Breast epithelium (tissue), 4 donors: ENCODE measurements around the gene FARSB. TPM values are rescaled to one million over a fixed set of nuclear protein-coding genes. Genes with fewer than 3 reads are reported as not detected.
A peak's percentile ranks its signal among the peaks of the same experiment; 100 is the strongest.

Experiments
- DNase-seq, 2 donors: peaks; one replicate each; pipeline ENCODE4 v3.0.0-alpha.2; 2019; ENCODE audit warnings: low spot score in 2 of 2
- H3K27ac ChIP-seq, 2 donors: fragments of 200-600 bp; sonication (generic) in 1 of 2; one replicate each; pipeline ENCODE4 v1.5.1; 2016 to 2019; ENCODE audit warnings: mild to moderate bottlenecking in 1 of 2
- H3K27me3 ChIP-seq, 2 donors: fragments of 200-600 bp; sonication (generic) in 1 of 2; one replicate each; pipeline versions ENCODE4 v1.5.1 to v1.6.0; 2017 to 2019; ENCODE audit warnings: control low read depth in 1 of 2, mild to moderate bottlenecking in 1 of 2
- H3K36me3 ChIP-seq: fragments of 200-600 bp; one replicate; pipeline ENCODE4 v1.5.1; 2019
- H3K4me1 ChIP-seq, 2 donors: fragments of 200-600 bp; sonication (generic); one replicate each; pipeline ENCODE4 v1.5.1; 2016 to 2019; ENCODE audit warnings: control low read depth in 1 of 2
- H3K4me3 ChIP-seq, 3 donors: fragments of 200-600 bp; sonication (generic); 1 replicate in 2 of 3; 2 replicates in 1 of 3; pipeline ENCODE4 v1.5.1; 2016 to 2019; ENCODE audit warnings: mild to moderate bottlenecking in 3 of 3, moderate library complexity in 2 of 3
- H3K9me3 ChIP-seq, 2 donors: fragments of 200-600 bp; sonication (generic) in 1 of 2; one replicate each; pipeline ENCODE4 v1.5.1; 2016 to 2019; ENCODE audit warnings: control low read depth in 1 of 2
- POLR2A ChIP-seq: fragments of 450-650 bp; IDR thresholded peaks from one replicate; pipeline ENCODE4 v1.6.1; 2016; ENCODE audit warnings: antibody characterized with exemption, mild to moderate bottlenecking, moderate library complexity
- POLR2AphosphoS5 ChIP-seq, 3 donors: sonication (generic); formaldehyde crosslinking; IDR thresholded peaks; one replicate each; pipeline ENCODE4 v1.6.1; 2017; ENCODE audit warnings: antibody characterized with exemption in 3 of 3
- intact Hi-C: fragments of 100-400 bp; cut with DNase I; formaldehyde crosslinking; loops from one replicate; pipeline ENCODE4 v1.15.1; 2023; ENCODE audit warnings: low total_unique reads
- total RNA-seq, 3 donors: library from RNA; depleted of rRNA; stranded (reverse); fragments of >200 nt; gene quantifications; one replicate each; pipeline ENCODE4 v1.1.0, GENCODE V29; 2016
- TF ChIP-seq, protein P1 (sequence below), 3 donors: fragments of 450-650 bp; IDR thresholded peaks; one replicate each; pipeline ENCODE4 v1.5.1; 2016 to 2017; ENCODE audit warnings: antibody characterized with exemption in 3 of 3, mild to moderate bottlenecking in 3 of 3, moderate library complexity in 3 of 3

FARSB gene
- total RNA-seq, result 10 to 100 TPM; 11.8 to 19.0 (median 18.7) TPM

DNA sequence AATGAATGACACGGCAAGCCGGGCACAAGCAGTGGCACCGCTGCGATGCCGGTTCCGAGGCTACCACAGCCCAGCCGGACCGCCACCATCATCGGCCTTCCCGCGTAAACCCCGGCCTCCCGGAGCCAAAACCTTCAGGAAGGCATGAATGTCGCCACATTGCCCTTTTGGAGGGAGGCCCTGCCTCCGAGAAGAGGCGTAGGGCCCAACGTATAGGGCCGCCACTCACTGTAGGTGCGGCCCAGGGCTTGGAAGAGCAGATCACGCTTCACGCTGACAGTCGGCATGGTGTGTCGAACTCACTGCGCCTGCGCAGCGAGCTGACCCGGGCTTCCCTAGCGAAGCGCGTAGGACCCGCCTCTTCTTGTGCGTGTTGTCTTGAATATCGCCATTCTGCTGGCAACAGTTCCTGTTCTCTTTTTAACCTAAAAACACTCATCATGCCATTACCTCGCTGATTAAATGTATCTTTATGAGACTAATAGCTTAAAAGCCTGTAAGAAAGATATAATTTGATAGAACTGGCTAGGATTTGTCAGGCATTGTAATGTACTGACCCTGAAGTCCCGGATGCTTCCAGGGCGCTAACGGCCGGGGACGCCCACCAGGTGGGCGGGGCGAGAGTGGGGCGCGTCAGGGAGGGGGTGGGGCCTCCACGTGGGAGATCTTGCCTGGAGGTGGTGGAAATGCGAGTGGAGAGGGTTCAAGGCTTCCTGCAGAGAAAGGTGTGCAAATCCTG lies at the start of gene FARSB:
Gene FARSB, minus strand, starts transcription at position 306 of the 739 bp plus-strand sequence. Its CDS starts 19 bp downstream, at position 287.
- DNase-seq, result peak; percentile 89 to 91
- Histone ChIP-seq H3K27ac (peak within 1 kb of the TSS; percentile 93 to 95), H3K4me3 (peak within 1 kb of the TSS; percentile 74 to 86 (median 79)), H3K9me3 (no peaks in the 10 kb centered on the region), H3K36me3 (no peaks in the 10 kb centered on the region), H3K4me1 (peaks cover 0 to 10% of the 10 kb centered on the region in 2 donors), H3K27me3 (no peaks in the 10 kb centered on the region)
- TF ChIP-seq POLR2A (no peak), POLR2AphosphoS5 (IDR thresholded peaks at IDR 0.05) (peak in 2 of 3 donors; percentile 47 to 57)
- TF ChIP-seq, protein P1, sequence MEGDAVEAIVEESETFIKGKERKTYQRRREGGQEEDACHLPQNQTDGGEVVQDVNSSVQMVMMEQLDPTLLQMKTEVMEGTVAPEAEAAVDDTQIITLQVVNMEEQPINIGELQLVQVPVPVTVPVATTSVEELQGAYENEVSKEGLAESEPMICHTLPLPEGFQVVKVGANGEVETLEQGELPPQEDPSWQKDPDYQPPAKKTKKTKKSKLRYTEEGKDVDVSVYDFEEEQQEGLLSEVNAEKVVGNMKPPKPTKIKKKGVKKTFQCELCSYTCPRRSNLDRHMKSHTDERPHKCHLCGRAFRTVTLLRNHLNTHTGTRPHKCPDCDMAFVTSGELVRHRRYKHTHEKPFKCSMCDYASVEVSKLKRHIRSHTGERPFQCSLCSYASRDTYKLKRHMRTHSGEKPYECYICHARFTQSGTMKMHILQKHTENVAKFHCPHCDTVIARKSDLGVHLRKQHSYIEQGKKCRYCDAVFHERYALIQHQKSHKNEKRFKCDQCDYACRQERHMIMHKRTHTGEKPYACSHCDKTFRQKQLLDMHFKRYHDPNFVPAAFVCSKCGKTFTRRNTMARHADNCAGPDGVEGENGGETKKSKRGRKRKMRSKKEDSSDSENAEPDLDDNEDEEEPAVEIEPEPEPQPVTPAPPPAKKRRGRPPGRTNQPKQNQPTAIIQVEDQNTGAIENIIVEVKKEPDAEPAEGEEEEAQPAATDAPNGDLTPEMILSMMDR (IDR thresholded peaks at IDR 0.05), result peak in 1 of 3 donors; percentile 21
- intact Hi-C loops, result no loop called here

DNA sequence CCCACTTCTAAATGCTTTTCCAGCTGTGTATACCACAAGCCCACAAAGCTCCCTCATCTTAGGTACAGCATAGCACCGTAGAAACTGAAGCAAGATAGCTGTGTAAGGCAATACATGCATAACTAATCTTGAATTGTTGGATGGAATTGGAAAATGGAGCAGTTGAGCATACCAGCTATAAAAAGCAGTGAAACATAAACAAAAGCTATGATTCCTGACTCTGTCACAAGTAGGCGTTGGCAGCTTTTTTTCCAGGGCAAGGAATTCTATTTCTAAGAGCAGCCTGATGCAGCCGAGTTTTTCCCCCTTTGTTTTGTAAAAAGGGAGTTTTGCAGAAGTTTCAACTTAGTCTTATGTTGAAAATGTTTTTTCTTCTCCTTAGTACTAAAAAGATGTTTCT lies 48.0 kb upstream of the FARSB start:
- Histone ChIP-seq H3K27me3 (no peaks in the 10 kb centered on the region), H3K4me3 (no peak overlapping the region), H3K9me3 (no peaks in the 10 kb centered on the region), H3K27ac (no peak overlapping the region), H3K36me3 (no peaks in the 10 kb centered on the region), H3K4me1 (no peaks in the 10 kb centered on the region)
- intact Hi-C loops, result no loop called here
- no peak for TF ChIP-seq POLR2A
- TF ChIP-seq, protein P1 (IDR thresholded peaks at IDR 0.05), result no peak
- TF ChIP-seq POLR2AphosphoS5 (IDR thresholded peaks at IDR 0.05), result no peak
- no peak for DNase-seq

DNA sequence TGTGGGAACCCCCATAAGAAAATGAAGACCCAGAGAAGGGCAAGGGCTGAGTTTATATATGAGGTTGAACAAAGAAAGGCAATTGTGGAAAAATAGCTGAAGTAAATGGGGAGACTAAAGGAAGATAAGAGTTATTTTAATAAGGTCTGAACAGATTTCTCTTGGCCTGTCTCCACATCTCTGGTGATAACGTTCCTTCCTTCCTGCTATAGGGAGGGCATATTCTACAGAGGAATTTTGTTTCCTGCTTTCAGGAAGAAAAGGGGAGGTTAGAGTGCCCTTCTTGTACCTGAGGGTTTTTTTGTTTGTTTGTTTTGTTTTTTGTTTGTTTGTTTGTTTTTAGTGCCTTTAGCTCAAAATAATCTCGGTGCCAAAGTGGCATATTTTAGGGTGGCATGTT lies 47.2 kb upstream of the FARSB start:
- no peak for DNase-seq
- intact Hi-C loops, result no loop called here
- H3K27me3 ChIP-seq, result no peaks in the 10 kb centered on the region
- H3K4me1 ChIP-seq, result no peaks in the 10 kb centered on the region
- no peak overlapping the region for H3K4me3 ChIP-seq
- H3K36me3 ChIP-seq, result no peaks in the 10 kb centered on the region
- no peak overlapping the region for H3K27ac ChIP-seq
- TF ChIP-seq POLR2A (no peak), POLR2AphosphoS5 (IDR thresholded peaks at IDR 0.05) (no peak)
- TF ChIP-seq, protein P1 (IDR thresholded peaks at IDR 0.05), result no peak
- no peaks in the 10 kb centered on the region for H3K9me3 ChIP-seq

DNA sequence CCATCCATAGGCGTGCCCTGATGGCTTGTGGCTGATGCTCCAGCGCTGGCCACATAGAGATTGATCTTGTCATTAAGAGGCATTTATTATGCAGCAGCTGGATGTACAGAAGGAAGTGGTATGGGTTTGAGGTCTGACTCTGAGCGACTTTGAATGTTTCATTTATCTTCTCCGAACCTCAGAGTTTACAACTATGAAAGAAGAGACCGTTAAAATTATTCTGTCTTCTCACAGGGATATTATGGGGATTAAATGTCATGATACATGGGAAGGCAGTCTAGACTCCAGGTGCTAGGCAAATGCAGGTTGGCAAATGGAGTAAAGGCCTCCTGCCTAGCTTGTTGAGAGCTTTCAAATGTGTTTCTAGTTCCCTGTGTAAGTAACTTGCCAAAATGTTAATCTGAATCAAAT lies 45.8 kb upstream of the FARSB start:
- TF ChIP-seq POLR2AphosphoS5 (IDR thresholded peaks at IDR 0.05) (no peak), POLR2A (no peak)
- TF ChIP-seq, protein P1 (IDR thresholded peaks at IDR 0.05), result no peak
- Histone ChIP-seq H3K4me3 (no peak overlapping the region), H3K27me3 (no peaks in the 10 kb centered on the region), H3K9me3 (no peaks in the 10 kb centered on the region), H3K27ac (no peak overlapping the region), H3K4me1 (no peaks in the 10 kb centered on the region), H3K36me3 (no peaks in the 10 kb centered on the region)
- DNase-seq, result no peak
- intact Hi-C loops, result no loop called here

DNA sequence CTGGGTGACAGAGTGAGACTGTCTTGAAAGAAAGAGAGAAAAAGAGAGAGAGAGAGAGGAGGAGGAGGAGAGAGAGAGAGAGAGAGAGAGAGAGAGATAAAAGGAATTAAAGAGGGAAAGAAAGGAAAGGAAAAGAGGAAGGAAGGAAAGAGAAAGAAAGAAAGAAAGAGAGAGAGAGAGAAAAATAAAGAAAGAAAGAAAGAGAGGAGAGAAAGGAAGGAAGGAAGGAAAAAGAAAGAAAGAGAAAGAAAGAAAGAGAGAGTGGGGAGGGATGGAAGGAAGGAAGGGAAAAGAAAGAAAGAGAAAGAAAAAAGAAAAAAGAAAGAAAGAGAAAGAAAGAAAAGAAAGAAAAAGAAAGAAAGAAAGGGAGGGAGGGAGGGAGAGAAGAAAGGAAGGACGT lies 45.3 kb upstream of the FARSB start:
- intact Hi-C loops, result no loop called here
- Histone ChIP-seq H3K9me3 (no peaks in the 10 kb centered on the region), H3K4me1 (no peaks in the 10 kb centered on the region), H3K27me3 (no peaks in the 10 kb centered on the region), H3K27ac (no peak overlapping the region), H3K36me3 (no peaks in the 10 kb centered on the region), H3K4me3 (no peak overlapping the region)
- TF ChIP-seq, protein P1 (IDR thresholded peaks at IDR 0.05), result no peak
- TF ChIP-seq POLR2AphosphoS5 (IDR thresholded peaks at IDR 0.05) (no peak), POLR2A (no peak)
- DNase-seq, result no peak
